ENCODE measurements around the gene DENND2A.
"Not testable (repeated sequence)": the region's sequence is repeated elsewhere in the genome, so short reads cannot be mapped to it uniquely, and the experiment has no call there.

DENND2A gene

GRCh38 chr7:140584195-140584851 lies 56.3 kb downstream of the DENND2A start:
- no peak for DNase-seq

GRCh38 chr7:140581411-140581810 lies 59.2 kb downstream of the DENND2A start:
- no peak for DNase-seq

- DNase-seq = no peak
These were observed 63.0 kb downstream of the DENND2A start for GRCh38 chr7:140577651-140578050.

GRCh38 chr7:140576589-140576988 lies 64.0 kb downstream of the DENND2A start:
- no peak for DNase-seq

GRCh38 chr7:140571538-140572122 lies 69.0 kb downstream of the DENND2A start:
- DNase-seq = no peak

GRCh38 chr7:140570120-140570519 lies 70.5 kb downstream of the DENND2A start:
- no peak for DNase-seq

GRCh38 chr7:140568021-140568813 lies 72.4 kb downstream of the DENND2A start:
- no peak for DNase-seq

- not testable (repeated sequence) for DNase-seq
These were observed 74.4 kb downstream of the DENND2A start for GRCh38 chr7:140566186-140566585.

GRCh38 chr7:140565761-140566160 lies 74.9 kb downstream of the DENND2A start:
- DNase-seq = not testable (repeated sequence)

- no peak for DNase-seq
These were observed 76.0 kb downstream of the DENND2A start for GRCh38 chr7:140564643-140565042.

- DNase-seq = no peak
These were observed 77.6 kb downstream of the DENND2A start for GRCh38 chr7:140562926-140563481.

- DNase-seq = no peak
These were observed 81.2 kb downstream of the DENND2A start for GRCh38 chr7:140559410-140559809.

GRCh38 chr7:140557809-140558518 lies 82.6 kb downstream of the DENND2A start:
- DNase-seq = no peak

- DNase-seq = no peak
These were observed 83.5 kb downstream of the DENND2A start for GRCh38 chr7:140557069-140557468.

GRCh38 chr7:140553236-140553635 lies 87.4 kb downstream of the DENND2A start:
- DNase-seq = not testable (repeated sequence)

GRCh38 chr7:140552240-140552679 lies 88.4 kb downstream of the DENND2A start:
- no peak for DNase-seq

GRCh38 chr7:140551355-140552239 lies 89.0 kb downstream of the DENND2A start:
- DNase-seq = no peak

GRCh38 chr7:140546947-140547346 lies 93.7 kb downstream of the DENND2A start:
- DNase-seq = no peak

GRCh38 chr7:140544388-140544826 lies 96.2 kb downstream of the DENND2A start:
- DNase-seq = no peak

GRCh38 chr7:140542228-140542603 lies 98.4 kb downstream of the DENND2A start:
- DNase-seq = no peak

- DNase-seq = no peak
These were observed 98.9 kb downstream of the DENND2A start for GRCh38 chr7:140541513-140542227.

Data from inflammatory macrophage (primary cell).